ENCODE measurements around the gene PLEKHN1.
A peak's percentile ranks its signal among the peaks of the same experiment; 100 is the strongest.
"Not testable (repeated sequence)": the region's sequence is repeated elsewhere in the genome, so short reads cannot be mapped to it uniquely, and the experiment has no call there.

Gene PLEKHN1

DNA sequence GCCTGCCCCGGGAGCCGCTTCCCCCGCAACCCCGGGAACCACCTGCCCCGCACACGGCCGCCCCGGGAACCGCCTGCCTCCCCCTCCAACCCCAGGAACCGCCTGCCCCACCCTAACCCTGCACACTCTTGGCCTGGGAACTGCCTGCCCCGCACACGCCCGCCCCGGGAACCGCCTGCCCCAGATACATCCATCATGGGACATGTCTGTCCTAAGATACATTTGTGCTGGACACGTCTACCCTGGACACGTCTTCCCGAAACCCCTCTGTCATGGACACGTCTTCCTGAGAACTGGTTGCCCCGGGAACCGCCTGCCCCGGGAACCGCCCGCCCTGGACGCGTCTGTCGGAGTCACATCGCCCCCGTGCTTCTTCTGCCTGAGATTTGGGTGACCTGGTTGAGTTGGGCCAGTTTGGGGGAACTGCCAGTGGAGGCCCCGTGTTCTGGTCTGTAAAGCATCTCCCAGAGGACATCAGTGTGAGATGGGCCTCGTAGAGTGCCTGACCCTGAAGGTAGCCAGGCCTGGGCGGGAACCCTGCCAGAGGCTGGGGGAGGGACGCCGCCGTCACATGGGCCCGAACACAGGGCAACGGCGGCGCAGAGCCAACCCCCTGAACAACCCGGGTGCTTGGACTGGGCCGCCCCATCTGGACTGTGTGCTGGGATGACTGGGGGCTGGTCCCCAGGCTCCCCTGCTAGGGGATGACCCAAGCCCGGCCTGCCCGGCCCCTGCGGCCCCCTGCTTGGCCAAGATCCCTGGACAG, 12.0 kb downstream of the PLEKHN1 start:
- DNase-seq, result no peak

DNA sequence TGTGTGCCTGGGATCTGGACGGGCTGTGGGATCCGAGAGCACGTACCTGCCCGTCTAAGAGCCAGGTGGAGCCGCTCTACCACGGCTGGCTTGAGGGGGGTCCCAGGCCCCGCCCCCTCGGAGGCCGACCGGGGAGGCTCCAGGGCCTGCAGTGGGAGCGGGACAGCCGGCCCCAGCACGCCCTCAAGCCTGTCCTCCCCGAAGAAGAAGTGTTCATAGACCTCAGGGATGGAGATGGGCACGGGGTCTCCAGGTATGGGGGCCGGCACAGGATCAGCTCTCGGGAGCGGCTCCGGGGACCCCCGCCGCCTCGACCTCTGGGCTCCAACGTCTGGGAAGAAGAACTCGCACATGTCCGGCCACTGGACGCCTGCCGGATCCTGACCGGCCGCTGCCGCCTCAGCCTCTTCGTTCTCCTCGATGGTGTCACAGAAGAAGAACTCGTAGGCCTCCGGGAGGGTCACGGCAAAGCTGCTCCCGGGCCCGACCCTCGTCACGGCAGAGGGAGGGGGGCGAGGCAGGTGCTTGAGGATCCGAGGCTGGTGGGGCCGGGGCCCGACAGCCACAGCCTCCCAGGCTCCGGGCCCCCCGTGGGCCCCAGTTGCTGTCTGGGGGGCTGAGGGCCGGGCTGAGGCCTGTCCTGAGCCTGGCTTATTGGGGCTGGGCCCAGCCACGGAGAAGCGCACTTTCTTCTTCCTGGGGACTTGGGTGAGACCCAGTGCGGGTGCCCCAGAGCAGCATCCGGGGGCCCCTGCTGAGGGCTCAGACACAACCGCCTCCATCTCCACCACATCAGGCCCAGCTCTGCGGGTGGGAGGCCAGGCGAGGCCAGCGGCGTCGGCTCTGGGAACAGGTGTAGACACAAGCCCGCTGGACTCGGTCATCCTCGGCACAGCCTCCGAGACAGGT, 12.8 kb downstream of the PLEKHN1 start:
- DNase-seq, result no peak

DNA sequence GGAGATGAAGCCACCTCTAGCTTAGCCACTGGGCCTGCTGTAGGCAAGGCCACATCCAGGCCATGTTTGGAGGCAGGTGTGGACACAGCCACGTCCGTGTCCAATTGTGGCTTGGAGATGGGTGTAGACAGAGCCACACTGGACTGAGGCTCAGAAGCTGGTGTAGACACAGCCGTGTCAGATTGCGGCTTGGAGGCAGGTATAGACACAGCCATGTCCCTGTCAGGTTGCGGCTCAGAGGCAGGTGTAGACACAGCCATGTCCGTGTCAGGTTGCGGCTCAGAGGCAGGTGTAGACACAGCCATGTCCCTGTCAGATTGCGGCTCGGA, 13.4 kb downstream of the PLEKHN1 start:
- DNase-seq, result no peak

DNA sequence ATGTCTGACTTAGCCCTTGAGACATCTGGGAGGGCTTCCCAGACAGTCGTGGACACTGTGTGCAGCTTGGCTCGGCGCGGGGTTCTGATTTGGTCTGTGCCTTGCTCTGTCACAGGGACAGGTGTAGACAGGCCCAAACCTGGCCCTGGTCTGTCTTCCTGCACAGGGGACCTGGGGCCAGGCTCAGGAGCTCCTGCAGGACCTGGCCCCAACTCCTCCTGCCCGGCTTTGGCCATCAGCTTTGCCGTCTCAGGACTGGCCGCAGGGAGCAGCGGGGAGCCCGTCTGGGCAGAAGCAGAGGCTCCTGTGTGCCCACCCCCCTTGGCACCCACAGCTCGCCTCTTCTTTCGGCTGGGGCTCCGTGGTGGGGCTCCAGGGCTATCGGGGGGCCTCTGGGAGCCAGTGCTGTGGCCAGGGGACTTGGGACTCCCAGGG, 13.9 kb downstream of the PLEKHN1 start:
- no peak for DNase-seq

DNA sequence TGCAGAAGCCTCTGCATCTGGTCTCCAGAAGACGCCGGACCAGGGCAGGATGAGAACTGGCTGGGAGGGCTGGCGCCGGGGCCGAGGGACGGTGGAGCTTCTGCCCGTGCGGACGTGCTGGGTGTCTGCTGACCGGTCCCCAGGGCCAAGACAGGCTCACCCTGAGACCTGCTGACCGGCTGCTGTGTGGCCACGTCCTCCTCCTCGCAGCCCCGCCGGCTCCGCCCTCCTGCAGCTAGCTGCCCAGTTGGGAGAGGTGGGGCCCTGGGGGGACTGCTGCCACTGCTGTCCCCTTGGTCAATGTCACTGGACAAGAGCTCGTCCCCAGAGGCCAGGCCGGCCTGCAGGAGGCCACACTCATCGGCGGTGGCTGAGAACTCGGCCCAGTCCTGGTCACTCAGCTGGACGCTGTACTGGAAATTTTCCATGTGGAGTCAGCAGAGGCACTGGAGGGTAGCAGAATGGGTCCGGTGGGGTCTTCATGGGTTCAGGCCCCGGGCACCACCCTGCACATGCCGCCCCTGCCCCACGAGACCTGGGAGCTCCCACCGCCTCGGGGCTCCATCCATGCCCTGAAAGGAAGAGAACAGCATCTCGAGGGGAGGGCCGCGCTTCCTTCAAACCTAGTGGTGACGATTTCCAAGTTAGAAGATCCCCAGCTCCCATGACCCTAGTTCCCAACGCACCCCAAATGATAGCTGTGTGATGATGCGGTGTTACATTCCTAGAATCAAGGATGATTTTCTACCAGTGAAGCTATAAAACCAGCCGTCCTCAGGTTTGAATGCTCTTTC, 14.5 kb downstream of the PLEKHN1 start:
- no peak for DNase-seq

DNA sequence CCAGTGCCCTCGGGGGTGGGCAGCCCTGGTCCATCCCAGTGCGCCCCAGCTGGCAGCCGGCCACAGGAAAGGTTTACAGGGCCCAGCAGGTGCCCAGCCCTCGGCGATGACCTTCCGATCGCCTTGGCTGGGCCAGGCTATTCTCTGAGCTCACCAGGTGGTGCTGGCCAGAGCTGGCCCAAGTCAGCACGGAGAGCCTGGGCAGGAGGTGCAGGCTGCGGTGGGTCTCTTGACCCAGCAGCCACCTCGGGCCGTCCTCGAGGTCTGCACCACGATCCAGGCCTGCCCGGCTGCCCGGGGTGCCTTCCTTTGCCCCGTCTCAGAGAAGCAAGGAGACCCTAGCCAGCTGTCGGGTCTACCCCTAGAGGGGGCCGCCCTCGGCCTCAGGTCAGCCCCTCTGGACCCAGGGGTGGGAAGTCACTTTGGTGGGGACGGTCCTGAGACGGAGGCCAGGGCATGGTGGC, 15.2 kb downstream of the PLEKHN1 start:
- DNase-seq, result no peak

DNA sequence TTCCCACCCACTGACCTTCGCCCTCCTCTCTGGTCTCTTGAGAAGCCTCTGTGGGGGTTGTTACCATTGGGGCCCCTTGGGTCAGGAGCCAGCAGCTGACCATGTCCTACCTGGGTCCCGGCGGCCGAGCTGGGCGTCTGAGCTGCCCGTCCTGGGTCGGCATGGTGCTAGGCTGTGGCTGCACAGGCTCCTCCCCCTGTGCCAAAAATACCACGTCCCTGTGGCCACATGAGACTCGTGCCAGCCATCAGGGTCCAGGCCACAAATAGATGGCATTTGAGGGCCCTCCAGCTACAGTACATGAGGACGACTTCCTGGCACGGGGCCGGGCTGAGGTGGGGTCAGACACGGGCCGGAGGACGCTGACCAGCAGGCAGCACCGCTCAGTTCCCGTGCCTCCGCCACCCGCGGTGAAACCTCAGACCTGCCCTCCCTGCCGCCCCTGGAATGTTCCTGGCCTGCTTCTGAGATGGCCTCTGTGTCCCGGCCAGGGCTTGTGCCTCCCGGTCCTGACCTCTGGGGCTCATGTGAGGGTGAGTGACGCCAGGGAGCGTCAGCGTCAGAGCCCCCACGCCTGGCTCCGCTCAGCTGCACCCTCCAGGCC, 15.8 kb downstream of the PLEKHN1 start, which contains the start of gene PERM1:
PERM1 (minus strand) TSS at position 139 of the 604 bp plus-strand sequence. CDS start 1,064 bp downstream, outside the sequence.
- DNase-seq, result no peak

DNA sequence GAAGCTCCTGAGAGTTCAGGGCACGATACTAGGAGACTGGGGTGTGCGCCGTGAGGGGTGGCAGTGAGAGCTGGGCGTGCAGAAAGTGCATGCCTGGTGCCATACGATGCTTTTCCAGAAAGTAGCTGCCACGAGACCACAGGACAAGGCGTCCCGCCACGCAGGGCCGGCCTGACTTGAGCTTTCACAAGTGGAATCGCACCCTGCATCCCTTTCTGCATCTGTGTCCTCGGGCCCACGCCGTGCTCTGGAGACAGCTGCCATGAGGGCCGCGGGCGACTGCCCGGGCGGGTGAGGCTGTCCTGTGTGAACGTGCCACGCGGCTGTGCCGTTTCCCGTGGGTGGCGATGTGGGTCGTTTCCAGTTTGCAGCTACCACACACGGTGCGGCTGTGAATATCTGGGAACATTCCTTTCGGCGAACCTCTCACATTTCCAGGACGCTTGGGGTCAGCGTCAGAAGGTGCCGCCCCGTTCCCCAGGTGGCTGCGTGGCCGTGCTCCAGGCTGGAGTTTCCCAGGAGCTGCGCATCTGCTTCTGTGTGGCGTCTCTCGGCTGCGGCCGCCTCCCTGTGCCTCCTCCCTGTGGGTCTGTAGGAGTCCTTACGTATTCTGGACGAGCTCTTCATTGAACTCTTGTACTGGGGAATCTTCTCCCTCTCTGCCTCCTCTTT, 16.6 kb downstream of the PLEKHN1 start:
- DNase-seq, result no peak

DNA sequence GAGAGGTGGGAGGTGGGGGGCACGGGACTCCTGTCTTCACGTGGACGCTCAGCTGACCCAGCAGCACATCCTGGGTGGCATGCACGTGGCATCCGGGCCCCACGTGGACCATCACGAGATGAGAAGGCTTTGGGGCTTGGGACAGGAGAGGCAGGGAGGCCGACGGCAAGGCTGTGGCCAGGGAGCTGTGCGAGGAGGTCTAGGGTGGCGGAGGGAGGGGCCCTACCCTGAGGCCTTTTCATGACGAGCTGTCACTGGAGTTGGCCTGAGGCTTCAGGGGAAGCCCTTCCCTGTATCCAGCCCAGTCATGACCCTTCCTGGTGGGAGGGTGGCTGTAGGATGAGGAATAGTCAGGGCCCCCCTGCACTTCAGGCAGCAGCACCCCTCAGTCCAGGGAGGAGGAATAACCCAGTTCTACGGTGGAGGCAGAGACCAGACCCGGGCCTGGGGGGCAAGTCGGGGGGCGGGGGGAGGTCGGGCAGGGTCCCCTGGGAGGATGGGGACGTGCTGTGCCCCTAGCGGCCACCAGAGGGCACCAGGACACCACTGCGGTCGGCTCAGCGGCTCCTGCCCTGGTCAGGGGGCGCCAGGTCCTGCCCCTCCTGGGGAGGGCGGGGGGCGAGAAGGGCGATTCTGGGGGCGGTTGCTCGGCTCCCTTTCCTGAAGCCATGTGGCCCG, 17.7 kb downstream of the PLEKHN1 start:
- peak; percentile 16 for DNase-seq

DNA sequence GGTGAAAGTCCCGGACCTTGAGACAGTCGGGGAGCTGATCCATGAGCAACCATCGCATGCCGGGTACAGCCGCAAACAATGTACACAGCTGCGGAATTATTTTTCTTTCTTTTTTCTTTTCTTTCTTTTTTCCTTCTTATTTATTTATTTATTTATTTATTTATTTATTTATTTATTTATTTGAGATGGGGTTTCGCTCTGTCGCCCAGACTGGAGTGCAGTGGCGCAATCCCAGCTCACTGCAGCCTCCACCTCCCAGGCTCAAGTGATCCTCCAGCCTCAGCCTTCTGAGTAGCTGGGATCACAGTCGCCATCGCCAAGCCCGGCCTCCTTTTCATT, 18.2 kb downstream of the PLEKHN1 start:
- no peak for DNase-seq

DNA sequence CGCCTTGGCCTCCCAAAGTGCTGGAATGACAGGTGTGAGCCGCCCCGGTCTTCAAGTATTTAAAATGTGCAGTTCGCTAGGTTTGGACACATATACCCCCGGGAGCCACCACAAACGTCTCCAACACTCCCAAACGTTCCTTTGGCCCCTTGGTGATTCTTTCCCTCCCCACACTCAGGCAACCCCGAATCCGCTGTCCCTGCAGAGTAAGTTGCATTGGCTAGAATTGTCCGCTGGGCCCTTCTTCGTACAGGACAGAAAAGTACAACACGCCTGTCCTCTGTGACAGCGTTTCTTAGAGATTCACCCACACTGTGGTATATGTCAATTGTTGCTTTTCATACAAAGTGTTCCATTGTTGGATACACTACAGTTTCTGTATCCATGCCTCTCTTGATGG, 18.8 kb downstream of the PLEKHN1 start:
- no peak for DNase-seq

DNA sequence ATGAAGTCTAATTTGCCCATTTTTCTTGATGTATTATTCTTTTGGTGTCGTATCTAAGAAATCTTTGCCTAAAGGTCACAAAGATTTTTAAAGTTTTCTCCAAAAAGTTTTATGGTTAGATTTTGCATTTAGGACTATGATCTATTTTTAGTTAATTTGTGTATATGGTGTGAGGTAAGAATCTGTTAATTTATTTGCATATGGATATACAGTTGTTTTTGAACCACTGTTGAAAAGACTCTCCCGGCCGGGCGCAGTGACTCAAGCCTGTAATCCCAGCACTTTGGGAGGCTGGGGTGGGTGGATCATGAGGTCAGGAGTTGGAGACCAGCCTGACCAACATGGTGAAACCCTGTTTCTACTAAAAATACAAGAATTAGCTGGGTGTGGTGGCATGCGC, 21.8 kb downstream of the PLEKHN1 start:
- DNase-seq, result not testable (repeated sequence)

DNA sequence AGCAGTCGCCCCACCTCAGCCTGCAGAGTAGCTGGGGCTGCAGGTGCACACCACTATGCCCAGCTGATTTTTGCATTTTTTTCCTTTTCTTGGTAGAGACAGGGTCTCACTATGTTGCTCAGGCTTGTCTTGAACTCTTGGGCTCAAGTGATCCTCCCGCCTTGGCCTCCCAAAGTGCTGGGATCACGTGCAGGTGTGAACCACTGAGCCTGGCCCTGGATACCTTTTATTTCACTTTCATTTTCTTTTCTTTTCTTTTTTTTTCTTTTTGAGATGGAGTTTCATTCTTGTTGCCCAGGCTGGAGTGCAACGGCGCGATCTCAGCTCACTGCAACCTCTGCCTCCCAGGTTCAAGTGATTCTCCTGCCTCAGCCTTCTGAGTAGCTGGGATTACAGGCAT, 25.0 kb downstream of the PLEKHN1 start:
- DNase-seq, result not testable (repeated sequence)

DNA sequence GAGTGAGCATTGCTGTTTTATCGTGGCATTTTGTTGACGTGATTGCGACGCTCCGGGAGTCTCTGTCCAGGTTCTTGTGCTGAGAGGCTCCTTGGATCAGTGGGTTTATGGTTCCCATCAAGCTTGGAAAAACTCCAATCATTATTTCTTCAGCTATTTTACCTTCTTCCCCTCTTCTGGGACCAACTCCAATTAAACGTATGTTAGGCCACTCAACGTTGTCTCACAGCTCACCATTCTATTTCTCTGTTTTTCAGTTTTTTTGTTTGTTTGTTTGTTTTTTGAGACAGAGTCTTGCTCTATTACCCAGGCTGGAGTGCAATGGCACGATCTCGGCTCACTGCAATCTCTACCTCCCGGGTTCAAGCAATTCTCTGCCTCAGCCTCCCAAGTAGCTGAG, 25.6 kb downstream of the PLEKHN1 start:
- no peak for DNase-seq

DNA sequence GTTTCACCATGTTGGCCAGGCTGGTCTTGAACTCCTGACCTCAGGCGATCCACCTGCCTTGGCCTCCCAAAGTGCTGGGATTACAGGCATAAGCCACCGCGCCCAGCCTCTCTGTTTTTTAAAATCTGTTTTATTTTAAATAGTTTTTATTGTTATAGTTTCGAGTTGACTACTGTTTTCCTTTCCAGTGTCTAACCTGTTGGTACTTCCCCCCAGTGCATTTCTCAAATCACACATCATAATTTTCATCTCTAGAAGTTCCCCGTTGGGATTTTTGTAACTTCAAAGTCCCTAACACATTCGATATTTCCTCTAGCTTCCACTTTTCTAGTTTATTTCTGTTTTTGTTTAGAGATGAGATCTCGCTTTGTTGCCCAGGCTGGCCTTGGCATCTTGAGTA, 26.1 kb downstream of the PLEKHN1 start:
- DNase-seq, result no peak

DNA sequence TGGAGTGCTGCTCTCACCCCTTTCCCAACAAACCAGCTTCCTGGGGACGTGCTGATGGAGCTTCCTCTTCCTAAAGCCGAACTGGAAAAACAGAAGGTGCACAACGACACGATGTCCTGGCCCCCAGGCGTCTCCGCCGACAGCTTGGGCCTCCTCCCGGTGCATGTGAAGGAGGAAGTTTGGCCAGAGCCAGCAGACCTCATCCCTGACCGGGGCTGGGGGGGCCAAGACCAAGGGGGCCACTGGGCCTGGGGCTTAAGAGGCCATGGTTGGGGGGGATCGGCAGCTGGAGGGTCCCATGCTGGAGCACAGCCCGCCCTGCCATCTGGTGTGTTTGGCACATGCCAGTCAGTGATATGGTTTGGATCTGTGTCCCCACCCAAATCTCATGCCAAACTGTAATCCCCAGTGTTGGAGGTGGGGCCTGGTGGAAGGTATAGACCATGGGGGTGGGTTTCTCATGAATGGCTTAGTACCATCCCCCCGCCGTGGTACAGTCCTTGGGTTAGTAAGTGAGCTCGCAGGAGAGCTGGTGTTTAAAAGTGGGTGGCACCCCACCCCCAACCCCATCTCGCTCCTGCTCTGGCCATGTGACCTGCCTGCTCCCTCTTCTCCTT, 27.2 kb downstream of the PLEKHN1 start:
- no peak for DNase-seq

DNA sequence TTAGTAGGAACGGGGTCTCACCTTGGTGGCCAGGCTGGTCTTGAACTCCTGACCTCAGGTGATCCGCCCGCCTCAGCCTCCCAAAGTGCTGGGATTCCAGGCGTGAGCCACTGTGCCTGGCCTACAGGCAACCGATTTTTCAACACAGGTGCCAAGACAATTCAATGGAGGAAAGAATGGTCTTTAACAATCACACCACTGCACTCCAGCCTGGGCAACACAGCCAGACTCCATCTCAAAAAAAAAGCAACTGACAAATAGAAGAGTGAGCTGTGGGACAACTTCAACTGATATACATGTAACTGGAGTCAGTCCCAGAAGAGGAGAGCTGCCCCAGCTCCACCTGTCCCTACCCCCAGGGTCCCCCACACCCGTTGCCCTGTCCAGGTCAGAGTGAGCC, 28.3 kb downstream of the PLEKHN1 start:
- DNase-seq, result not testable (repeated sequence)

DNA sequence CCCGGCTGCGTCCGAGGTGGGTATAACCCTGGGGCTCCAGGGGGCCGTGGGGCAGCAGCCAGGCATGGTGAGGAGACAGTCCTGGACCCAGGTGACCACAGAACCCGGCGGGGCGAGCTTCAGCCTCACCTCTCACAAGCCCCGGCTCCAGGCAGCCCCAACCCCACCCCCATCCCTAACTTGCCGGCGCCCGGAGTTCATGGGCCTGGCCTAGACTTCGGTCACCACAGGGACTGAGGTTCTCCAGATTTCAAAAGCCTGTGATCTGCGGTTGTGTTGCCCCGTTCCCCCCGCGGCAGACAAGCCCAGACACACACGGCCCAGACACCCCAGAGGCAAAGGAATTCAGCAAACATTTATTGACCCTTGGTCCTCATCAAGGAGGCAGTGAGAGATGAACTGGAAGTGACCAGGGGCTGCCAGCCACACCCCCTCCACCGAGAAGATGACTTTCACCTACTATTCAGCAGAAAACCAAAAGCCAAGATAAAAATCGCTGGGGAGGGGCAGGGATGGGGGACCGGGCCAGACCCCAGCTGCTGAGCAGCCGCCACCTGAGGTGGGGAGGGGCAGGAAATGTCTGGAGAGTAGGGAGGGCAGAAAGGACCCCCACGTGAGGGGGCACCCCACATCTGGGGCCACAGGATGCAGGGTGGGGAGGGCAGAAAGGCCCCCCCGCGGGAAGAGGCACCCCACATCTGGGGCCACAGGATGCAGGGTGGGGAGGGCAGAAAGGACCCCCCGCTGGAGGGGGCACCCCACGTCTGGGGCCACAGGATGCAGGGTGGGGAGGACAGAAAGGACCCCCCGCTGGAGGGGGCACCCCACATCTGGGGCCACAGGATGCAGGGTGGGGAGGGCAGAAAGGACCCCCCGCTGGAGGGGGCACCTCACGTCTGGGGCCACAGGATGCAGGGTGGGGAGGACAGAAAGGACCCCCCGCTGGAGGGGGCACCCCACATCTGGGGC, 29.7 kb downstream of the PLEKHN1 start:
- no peak for DNase-seq

DNA sequence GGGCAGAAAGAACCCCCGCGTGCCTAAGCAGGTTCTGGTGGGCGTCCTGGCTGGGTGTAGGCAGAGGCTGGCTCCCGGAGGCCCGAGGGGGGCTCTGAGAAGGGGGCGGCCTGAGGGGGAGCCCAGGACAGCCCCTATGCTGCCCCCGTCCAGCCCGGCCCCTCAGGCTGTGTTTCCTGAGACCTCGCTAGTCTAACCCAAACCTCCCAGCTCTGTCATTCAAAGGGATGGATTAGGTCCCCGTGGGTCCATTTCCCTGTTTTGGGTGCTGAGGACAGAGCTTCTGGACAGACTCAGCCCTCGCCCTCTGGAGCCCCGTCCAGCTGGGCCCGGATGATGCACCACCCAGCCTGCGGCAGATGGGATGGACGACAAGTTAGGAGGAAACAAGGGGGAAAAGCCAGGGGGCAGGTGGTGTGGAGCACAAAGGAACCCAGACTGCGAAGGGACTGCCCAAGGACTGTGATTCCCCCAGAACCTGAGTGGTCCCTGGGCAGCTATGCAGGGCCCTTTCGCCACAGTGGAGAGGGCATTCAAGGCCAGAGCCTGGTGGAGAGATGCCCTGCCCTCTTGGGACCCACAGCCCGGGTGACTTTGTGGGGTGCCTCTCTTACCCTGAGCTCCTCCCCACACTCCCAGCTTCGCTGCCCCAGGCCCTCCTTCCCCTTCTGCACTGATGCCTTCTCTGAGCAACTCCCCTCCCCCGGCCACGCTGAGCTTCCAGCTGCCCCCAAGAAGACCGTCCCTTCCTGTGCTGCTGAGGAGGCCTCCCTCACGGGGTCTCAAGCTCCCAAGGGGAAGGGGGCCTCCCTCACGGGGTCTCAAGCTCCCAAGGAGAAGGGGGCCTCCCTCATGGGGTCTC, 30.8 kb downstream of the PLEKHN1 start:
- DNase-seq, result no peak

Data from midbrain (tissue), 1 donor.